Ectodermal cell (in vitro differentiated cells): Measurements from ENCODE around the gene SNPH.

ENCODE experiments used
- H3K27ac ChIP-seq: 2 replicates; pipeline ENCODE4 v1.7.0; 2013; ENCODE audit warnings: mild to moderate bottlenecking, low read depth, low read length; ENCODE audit not compliant: insufficient read depth, poor library complexity, severe bottlenecking
- H3K27me3 ChIP-seq: 2 replicates; pipeline ENCODE4 v1.7.0; 2013; ENCODE audit warnings: mild to moderate bottlenecking, low read length; ENCODE audit not compliant: insufficient read depth, control insufficient read depth, poor library complexity, severe bottlenecking
- H3K36me3 ChIP-seq: one replicate; pipeline ENCODE4 v1.7.0; 2013; ENCODE audit warnings: low read length; ENCODE audit not compliant: control insufficient read depth, insufficient read depth
- H3K4me1 ChIP-seq: one replicate; pipeline ENCODE4 v1.7.0; 2013; ENCODE audit warnings: low read length; ENCODE audit not compliant: control insufficient read depth, insufficient read depth
- H3K4me3 ChIP-seq: 2 replicates; pipeline ENCODE4 v1.7.0; 2013; ENCODE audit warnings: low read depth, low read length, control low read depth; ENCODE audit not compliant: insufficient read depth
- H3K9me3 ChIP-seq: 2 replicates; pipeline ENCODE4 v1.7.0; 2013; ENCODE audit warnings: mild to moderate bottlenecking, low read length, moderate library complexity; ENCODE audit not compliant: control insufficient read depth
- WGBS, 2 experiments: methylation state at CpG; one replicate each; pipeline ENCODE4 v1.1.7; 2013; ENCODE audit warnings: missing lambda C conversion rate in 2 of 2; 5-methylcytosine and 5-hydroxymethylcytosine counted together

SNPH gene

DNA sequence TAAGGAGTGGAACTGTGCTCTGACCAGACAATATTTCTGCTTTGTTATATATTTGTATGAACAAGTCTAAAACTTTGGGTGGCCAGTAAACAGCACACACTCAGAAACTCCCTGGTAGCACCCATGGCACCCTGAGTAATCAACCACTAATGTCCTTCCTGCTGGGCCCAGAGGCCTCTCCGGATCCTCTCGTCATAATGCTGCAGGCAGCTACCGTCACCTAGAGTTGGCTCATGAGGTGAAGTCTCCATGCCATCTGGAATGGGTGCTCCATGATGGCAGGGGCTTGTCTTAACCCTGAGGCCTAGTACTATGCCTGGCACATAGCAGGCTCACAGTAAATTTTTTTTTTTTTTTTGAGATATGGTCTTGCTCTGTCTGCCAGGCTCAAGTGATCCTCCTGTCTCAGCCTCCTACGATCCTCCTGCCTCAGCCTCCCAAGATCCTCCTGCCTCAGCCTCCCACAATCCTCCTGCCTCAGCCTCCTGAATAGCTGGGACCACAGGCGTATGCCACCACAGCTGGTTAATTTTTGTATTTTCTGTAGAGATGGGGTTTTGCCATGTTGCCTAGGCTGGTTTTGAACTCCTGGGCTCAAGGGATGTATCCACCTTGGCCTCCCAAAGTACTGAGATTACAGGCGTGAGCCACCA is 65.8 kb downstream of the SNPH start:
- Histone ChIP-seq H3K9me3 (no peaks in the 10 kb centered on the region), H3K36me3 (peaks cover 5% of the 10 kb centered on the region), H3K27me3 (no peaks in the 10 kb centered on the region), H3K4me1 (no peaks in the 10 kb centered on the region), H3K27ac (no peak overlapping the region), H3K4me3 (no peak overlapping the region)
- 95 to 97% methylated on average over 6 of the region's 6 CpGs for WGBS, 2 experiments

DNA sequence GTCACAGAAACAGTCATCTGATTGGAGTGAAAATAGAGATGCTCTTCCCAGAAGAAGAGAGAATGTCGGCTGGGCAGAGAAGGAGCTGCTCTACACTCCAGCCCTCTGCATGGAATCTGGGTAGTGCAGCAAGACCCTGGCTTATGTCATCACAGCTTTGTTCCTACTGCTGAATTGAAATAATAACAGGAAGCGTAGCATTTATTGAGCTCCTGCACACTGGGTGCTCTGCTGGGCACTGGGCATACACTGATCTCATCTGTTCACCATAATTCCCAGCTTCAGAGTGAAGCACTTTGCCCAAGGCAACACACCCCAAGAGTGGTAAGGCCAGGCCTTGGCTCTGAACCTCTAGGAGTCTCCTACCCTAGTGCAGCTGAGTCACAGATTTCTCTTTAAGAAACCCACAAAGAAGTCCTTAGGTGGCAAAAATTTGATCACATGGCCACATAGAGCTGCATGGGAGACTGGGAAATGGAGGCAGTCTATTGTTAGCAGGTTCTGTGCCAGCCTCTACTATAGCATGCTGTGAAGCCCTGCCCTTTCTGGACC is 66.7 kb downstream of the SNPH start:
- no peaks in the 10 kb centered on the region for H3K36me3 ChIP-seq
- no peak overlapping the region for H3K4me3 ChIP-seq
- H3K4me1 ChIP-seq, result no peaks in the 10 kb centered on the region
- H3K9me3 ChIP-seq, result no peaks in the 10 kb centered on the region
- H3K27ac ChIP-seq, result no peak overlapping the region
- WGBS, 2 experiments, result 92 to 95% methylated on average over 2 of the region's 2 CpGs
- H3K27me3 ChIP-seq, result no peaks in the 10 kb centered on the region

DNA sequence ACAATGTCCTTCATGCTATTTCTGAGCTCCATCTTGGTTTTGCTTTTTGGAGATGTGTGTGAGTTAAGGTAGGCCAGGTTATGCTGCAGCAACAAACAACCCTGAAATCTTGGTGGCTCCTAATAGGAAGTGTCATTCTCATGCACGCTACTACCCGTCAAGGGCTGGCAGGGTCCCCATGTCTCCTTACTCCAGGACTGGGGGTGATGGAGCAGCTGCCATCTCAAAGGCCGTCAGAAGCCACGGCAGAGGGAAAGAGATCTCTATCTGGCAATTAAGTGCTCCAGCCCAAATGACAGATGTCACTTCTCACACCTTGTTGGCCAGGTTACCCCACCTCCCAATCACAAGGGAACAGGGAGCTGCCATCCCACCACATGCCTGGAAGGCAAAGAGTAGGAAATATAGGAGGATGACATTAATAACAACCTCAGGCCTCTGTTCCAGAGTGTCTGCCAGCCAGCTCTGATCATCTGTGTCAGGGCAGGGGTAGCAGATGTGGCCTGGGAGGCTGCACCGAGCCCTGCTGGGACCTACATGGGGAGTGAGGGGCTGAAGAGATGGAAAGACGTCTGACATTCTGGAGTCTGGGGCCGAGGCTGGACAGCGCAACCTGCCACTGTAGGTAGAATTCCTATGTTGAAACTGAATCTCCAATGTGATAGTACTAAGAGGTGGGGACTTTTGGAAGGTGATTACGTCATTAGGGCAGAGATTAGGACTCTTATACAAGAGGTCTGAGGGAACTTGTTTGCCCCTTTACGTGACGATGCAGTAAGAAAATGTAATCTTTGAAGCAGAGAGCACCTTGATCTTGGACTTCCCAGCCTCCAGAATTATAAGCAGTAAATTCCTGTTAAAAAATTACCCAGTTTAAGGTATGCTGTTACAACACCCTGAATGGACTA is 67.6 kb downstream of the SNPH start:
- Histone ChIP-seq H3K4me3 (no peak overlapping the region), H3K27me3 (no peaks in the 10 kb centered on the region), H3K4me1 (no peaks in the 10 kb centered on the region), H3K36me3 (no peaks in the 10 kb centered on the region), H3K9me3 (no peaks in the 10 kb centered on the region), H3K27ac (no peak overlapping the region)
- WGBS, 2 experiments, result 94 to 95% methylated on average over 11 of the region's 11 CpGs

DNA sequence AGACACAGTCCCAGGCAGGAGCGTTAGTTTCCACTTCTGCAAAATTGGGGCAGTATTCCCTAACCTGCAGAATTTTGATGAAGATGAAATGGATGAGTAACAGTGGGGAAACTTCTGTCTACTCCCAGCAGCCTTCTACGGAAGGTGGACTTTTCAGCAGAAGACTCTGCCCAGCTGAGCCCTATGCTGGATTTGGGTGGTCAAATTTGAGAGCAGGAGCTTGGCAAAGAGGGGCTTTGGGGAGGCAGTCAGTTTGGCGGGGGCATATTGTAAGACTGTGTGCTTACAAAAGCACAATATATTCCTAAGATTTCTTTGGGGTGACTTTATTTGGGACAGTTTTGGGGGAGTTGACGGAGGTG is 68.3 kb downstream of the SNPH start:
- Histone ChIP-seq H3K36me3 (no peaks in the 10 kb centered on the region), H3K9me3 (no peaks in the 10 kb centered on the region), H3K4me1 (no peaks in the 10 kb centered on the region), H3K27me3 (no peaks in the 10 kb centered on the region), H3K27ac (no peak overlapping the region), H3K4me3 (no peak overlapping the region)
- WGBS, 2 experiments, result 94 to 98% methylated on average over 4 of the region's 4 CpGs

DNA sequence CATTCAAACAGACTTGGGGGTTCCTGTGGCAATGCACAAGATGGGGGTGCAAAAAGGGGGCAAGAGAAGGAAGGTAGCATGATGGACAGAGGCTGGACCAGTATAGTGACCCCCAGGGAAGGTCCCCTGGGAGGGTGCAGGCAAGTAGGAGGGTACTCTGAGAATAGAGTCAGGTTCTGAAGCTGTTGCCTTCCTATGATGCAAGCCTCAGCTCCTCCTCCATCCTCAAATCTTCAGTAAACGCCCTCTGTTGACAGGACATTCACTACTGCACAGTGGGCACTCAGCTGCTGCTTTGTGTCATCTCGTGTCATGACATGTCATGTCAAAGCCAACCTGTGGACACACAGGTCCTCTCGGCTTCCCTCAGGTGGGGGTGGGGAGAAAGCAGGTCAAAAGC is 68.7 kb downstream of the SNPH start:
- Histone ChIP-seq H3K4me3 (no peak overlapping the region), H3K9me3 (no peaks in the 10 kb centered on the region), H3K36me3 (no peaks in the 10 kb centered on the region), H3K27ac (no peak overlapping the region), H3K4me1 (no peaks in the 10 kb centered on the region), H3K27me3 (no peaks in the 10 kb centered on the region)
- 70 to 77% methylated on average over 3 of the region's 3 CpGs for WGBS, 2 experiments

DNA sequence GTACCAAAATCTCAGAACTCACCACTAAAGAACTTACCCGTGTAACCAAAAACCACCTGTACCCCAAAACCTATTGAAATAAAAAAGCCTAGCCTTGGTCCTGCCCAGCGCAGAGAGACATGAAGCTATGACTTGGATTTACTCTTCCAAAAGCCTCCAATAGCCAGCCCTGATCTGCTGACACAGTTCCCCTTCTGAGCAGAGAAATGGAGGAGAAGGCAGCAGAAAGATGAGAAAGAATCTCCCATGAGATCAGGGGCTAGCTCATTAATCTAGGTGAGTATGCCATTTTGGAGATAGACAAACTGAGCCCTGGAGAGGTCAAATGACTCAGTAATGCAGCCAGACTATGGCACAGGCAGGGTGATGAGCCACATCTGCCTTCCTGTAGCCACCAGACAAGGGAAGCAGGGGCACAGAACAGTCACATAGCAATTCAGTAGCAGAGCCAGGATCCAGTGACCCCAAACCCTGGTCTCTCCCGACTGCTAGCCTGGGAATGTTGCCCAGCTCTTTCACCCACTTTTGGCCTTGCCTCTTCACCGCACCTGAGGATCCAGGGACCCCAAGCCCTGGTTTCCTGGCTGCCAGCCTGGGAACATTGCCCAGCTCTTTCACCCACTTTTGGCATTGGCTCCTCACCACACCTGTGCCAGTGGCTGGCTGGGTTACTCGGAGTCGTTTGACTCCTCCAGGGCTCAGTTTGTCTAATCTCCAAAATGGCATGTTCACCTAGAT is 70.0 kb downstream of the SNPH start:
- no peaks in the 10 kb centered on the region for H3K9me3 ChIP-seq
- 94 to 95% methylated on average over 6 of the region's 6 CpGs for WGBS, 2 experiments

DNA sequence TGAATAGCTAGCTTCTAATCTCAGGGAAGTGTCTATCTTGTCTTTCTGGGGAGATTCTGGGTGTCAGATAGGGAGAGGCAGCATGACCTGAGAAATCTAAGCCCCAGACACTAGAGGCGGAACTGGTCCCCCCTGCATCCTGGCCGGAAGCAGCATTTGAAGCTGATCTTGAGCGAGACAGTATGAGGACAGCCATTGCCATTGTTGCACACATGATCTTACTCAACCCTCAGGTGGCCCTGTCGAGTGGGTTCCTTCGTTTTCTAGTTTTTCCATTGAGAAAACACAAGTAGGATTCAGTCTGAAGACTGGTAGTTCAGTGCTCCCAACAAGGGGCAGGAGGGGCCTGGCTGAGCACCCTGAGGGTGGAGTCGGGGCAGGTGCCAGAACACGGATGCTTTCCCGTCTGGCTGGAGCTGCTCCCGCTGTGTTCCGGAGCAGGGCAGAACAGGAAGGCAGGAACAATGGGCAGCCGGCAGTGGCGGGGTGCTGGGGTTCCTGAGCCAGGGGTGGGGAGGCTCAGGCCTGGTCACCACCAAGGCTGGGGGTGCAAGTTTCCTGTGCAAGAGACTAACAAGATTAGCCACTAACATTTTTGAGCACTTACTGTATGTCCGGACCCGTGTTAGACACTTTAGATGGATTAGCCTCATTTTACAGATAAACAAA is 70.7 kb downstream of the SNPH start:
- no peaks in the 10 kb centered on the region for H3K36me3 ChIP-seq
- no peak overlapping the region for H3K4me3 ChIP-seq
- H3K9me3 ChIP-seq, result no peaks in the 10 kb centered on the region
- WGBS, 2 experiments, result 87 to 90% methylated on average over 14 of the region's 14 CpGs
- no peaks in the 10 kb centered on the region for H3K4me1 ChIP-seq
- H3K27me3 ChIP-seq, result no peaks in the 10 kb centered on the region
- H3K27ac ChIP-seq, result no peak overlapping the region

More for the DNA sequence above, 70.0 kb downstream of the SNPH start:
- Histone ChIP-seq H3K27me3 (no peaks in the 10 kb centered on the region), H3K36me3 (no peaks in the 10 kb centered on the region), H3K4me3 (no peak overlapping the region), H3K27ac (no peak overlapping the region), H3K4me1 (no peaks in the 10 kb centered on the region)

DNA sequence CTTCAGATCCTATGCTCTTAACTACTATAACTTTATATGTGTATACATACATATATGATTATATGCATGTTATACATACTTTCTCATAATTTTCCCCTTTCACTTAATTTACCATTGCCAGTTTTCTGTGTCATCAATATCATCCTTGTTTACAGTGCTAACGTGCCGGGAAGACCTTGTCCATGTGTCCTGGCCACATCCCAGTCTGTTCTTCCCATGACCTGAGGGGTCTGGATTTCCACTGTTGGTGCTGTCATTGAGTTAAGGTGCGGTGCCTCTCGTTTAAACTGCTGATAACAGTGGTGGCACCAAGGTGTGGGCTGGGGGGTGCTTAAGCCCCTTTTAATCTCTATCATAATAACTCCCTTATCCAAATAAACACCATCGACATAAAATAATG is 71.3 kb downstream of the SNPH start:
- Histone ChIP-seq H3K27me3 (no peaks in the 10 kb centered on the region), H3K36me3 (no peaks in the 10 kb centered on the region), H3K27ac (no peak overlapping the region), H3K4me3 (no peak overlapping the region), H3K4me1 (no peaks in the 10 kb centered on the region), H3K9me3 (no peaks in the 10 kb centered on the region)
- 95 to 99% methylated on average over 5 of the region's 5 CpGs for WGBS, 2 experiments

DNA sequence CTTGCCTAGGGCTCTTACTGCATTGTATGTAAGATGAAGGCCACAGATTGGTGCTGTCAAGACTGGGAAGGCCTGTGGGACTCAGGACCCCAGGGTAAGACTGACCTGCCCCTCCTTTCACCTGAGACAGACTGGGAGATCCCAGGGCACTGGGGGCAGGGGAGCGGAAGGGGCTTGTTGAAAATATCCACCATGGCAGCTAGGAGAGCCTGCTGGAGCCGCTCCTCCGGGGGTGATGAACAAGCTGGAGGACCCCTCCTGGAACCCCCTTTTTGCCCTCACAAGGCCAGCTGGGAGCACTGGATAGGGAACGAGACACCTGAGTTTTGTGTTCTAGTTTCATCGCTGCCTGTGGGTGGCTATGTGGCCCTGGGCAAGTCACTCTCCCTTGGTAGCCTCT is 72.0 kb downstream of the SNPH start:
- no peaks in the 10 kb centered on the region for H3K27me3 ChIP-seq
- WGBS, 2 experiments, result 95 to 98% methylated on average over 5 of the region's 5 CpGs
- H3K4me1 ChIP-seq, result no peaks in the 10 kb centered on the region
- no peaks in the 10 kb centered on the region for H3K36me3 ChIP-seq
- H3K27ac ChIP-seq, result no peak overlapping the region
- H3K4me3 ChIP-seq, result no peak overlapping the region
- H3K9me3 ChIP-seq, result no peaks in the 10 kb centered on the region
